GM12878 (cell line): ENCODE measurements around the gene ZNF771. TPM values are rescaled to one million over a fixed set of nuclear protein-coding genes. Genes with fewer than 3 reads are reported as not detected.

ENCODE experiments used
- CHD1 ChIP-seq: IDR thresholded peaks from 2 replicates; pipeline ENCODE4 v1.6.1; 2012; ENCODE audit warnings: low read depth, low read length, improper control_type of control experiment
- CHD4 ChIP-seq: fragments of 200-600 bp; sonication (generic); IDR thresholded peaks from 2 replicates; pipeline ENCODE4 v1.6.1; 2016; ENCODE audit warnings: mild to moderate bottlenecking
- CREB1 ChIP-seq: IDR thresholded peaks from 2 replicates; pipeline ENCODE4 v1.6.1; 2012; ENCODE audit warnings: low read depth, mild to moderate bottlenecking, inconsistent platforms
- EP300 ChIP-seq, 2 experiments: fragments of 150-350 bp in 1 of 2; IDR thresholded peaks; 2 replicates each; pipeline ENCODE4 v1.6.1; 2011 to 2012; ENCODE audit warnings: low read depth in 2 of 2, low read length in 2 of 2, borderline replicate concordance in 1 of 2, improper control_type of control experiment in 1 of 2, inconsistent platforms in 1 of 2; ENCODE audit not compliant: control insufficient read depth in 1 of 2
- GABPA ChIP-seq: IDR thresholded peaks from 2 replicates; pipeline ENCODE4 v1.6.1; 2014; ENCODE audit warnings: antibody characterized with exemption, low read depth, mild to moderate bottlenecking, inconsistent platforms
- IRF3 ChIP-seq: fragments of 450-650 bp; IDR thresholded peaks from 2 replicates; pipeline ENCODE4 v1.6.1; 2014; ENCODE audit warnings: mild to moderate bottlenecking
- MAX ChIP-seq: IDR thresholded peaks from 2 replicates; pipeline ENCODE4 v1.6.1; 2012; ENCODE audit warnings: low read depth, low read length, improper control_type of control experiment
- NFIC ChIP-seq: IDR thresholded peaks from 2 replicates; pipeline ENCODE4 v1.6.1; 2012; ENCODE audit warnings: low read depth, mild to moderate bottlenecking, inconsistent platforms, low read length, moderate library complexity
- NFYA ChIP-seq: IDR thresholded peaks from 2 replicates; pipeline ENCODE4 v1.6.1; 2011; ENCODE audit warnings: low read depth, mild to moderate bottlenecking, low read length, improper control_type of control experiment, borderline replicate concordance
- NFYB ChIP-seq: IDR thresholded peaks from 2 replicates; pipeline ENCODE4 v1.6.1; 2011; ENCODE audit warnings: low read depth, mild to moderate bottlenecking, low read length, improper control_type of control experiment, moderate library complexity; ENCODE audit not compliant: insufficient read depth
- PAX5 ChIP-seq: IDR thresholded peaks from 2 replicates; pipeline ENCODE4 v1.6.1; 2011; ENCODE audit warnings: low read depth, low read length, borderline replicate concordance
- PML ChIP-seq: IDR thresholded peaks from 2 replicates; pipeline ENCODE4 v1.6.1; 2012; ENCODE audit warnings: low read length, inconsistent platforms
- POLR2A ChIP-seq: IDR thresholded peaks from 2 replicates; pipeline ENCODE4 v1.6.1; 2011; ENCODE audit warnings: low read depth, mild to moderate bottlenecking, low read length
- POLR2AphosphoS5 ChIP-seq: IDR thresholded peaks from 2 replicates; pipeline ENCODE4 v1.6.1; 2011; ENCODE audit warnings: mild to moderate bottlenecking, low read length, inconsistent platforms
- RAD21 ChIP-seq: IDR thresholded peaks from 2 replicates; pipeline ENCODE4 v1.6.1; 2011; ENCODE audit warnings: mild to moderate bottlenecking, low read depth, low read length, moderate library complexity; ENCODE audit not compliant: insufficient read depth
- RBBP5 ChIP-seq: fragments of 200-600 bp; sonication (generic); conservative IDR thresholded peaks from 2 replicates; pipeline ENCODE4 v1.6.1; 2016
- RUNX3 ChIP-seq: IDR thresholded peaks from 2 replicates; pipeline ENCODE4 v1.6.1; 2012; ENCODE audit warnings: low read length, inconsistent platforms
- SMAD1 ChIP-seq: fragments of 450-650 bp; IDR thresholded peaks from 2 replicates; pipeline ENCODE4 v1.6.1; 2018; ENCODE audit warnings: mild to moderate bottlenecking, low read depth; ENCODE audit not compliant: partially characterized antibody
- SMAD5 ChIP-seq: IDR thresholded peaks from 2 replicates; pipeline ENCODE4 v1.6.1; 2016; ENCODE audit warnings: antibody characterized with exemption, low read depth
- SMARCA5 ChIP-seq: fragments of 450-650 bp; IDR thresholded peaks from 2 replicates; pipeline ENCODE4 v1.6.1; 2017; ENCODE audit warnings: mild to moderate bottlenecking
- SREBF1 ChIP-seq: IDR thresholded peaks from 2 replicates; pipeline ENCODE4 v1.6.1; 2012; ENCODE audit warnings: mild to moderate bottlenecking, low read length
- SREBF2 ChIP-seq: IDR thresholded peaks from 2 replicates; pipeline ENCODE4 v1.6.1; 2012; ENCODE audit warnings: mild to moderate bottlenecking, low read length
- SRF ChIP-seq, 2 experiments: IDR thresholded peaks; 2 replicates each; pipeline ENCODE4 v1.6.1; 2011; ENCODE audit warnings: low read depth in 2 of 2, low read length in 2 of 2, mild to moderate bottlenecking in 1 of 2, moderate library complexity in 1 of 2
- TARDBP ChIP-seq: IDR thresholded peaks from 2 replicates; pipeline ENCODE4 v1.6.1; 2016; ENCODE audit warnings: borderline replicate concordance
- TCF3 ChIP-seq: IDR thresholded peaks from 2 replicates; pipeline ENCODE4 v1.6.1; 2012; ENCODE audit warnings: low read depth, mild to moderate bottlenecking, low read length, borderline replicate concordance; ENCODE audit not compliant: insufficient read depth
- WRNIP1 ChIP-seq: IDR thresholded peaks from 2 replicates; pipeline ENCODE4 v1.6.1; 2011; ENCODE audit warnings: low read depth, low read length, improper control_type of control experiment, borderline replicate concordance
- YY1 ChIP-seq: IDR thresholded peaks from 2 replicates; pipeline ENCODE4 v1.6.1; 2011; ENCODE audit warnings: low read depth, mild to moderate bottlenecking, low read length
- ZBED1 ChIP-seq: IDR thresholded peaks from 2 replicates; pipeline ENCODE4 v1.6.1; 2016; ENCODE audit warnings: borderline replicate concordance
- ZBTB33 ChIP-seq: fragments of 450-650 bp; IDR thresholded peaks from 2 replicates; pipeline ENCODE4 v1.6.1; 2017; ENCODE audit warnings: mild to moderate bottlenecking
- ZNF207 ChIP-seq: fragments of 450-650 bp; IDR thresholded peaks from 2 replicates; pipeline ENCODE4 v1.6.1; 2014; ENCODE audit warnings: antibody characterized with exemption, mild to moderate bottlenecking, borderline replicate concordance
- polyA plus RNA-seq, 11 experiments: library from polyadenylated mRNA; depleted of rRNA in 4 of 11; unstranded in 6 of 11; stranded (reverse) in 5 of 11; fragments of >200 nt; fragmentation: Nextera tagmentation in 4 of 11; fragmentation: Illumina TruSeq in 1 of 11; extraction: Ambion mirVana in 4 of 11; extraction: Trizol in 1 of 11; gene quantifications; 1 replicate in 1 of 11; 2 replicates in 10 of 11; pipeline versions ENCODE4 v1.2.1 to v1.2.3, GENCODE V29; 2011 to 2016; ENCODE audit warnings: inconsistent platforms in 2 of 11, missing spikeins in 2 of 11, low read depth in 1 of 11
- total RNA-seq, 4 experiments: library from RNA; depleted of rRNA in 3 of 4; stranded (reverse); fragments of >200 nt in 3 of 4; fragmentation: Illumina TruSeq in 1 of 4; extraction: Trizol in 1 of 4; gene quantifications; 2 replicates each; pipeline versions ENCODE4 v1.2.1 to v1.2.3, GENCODE V29; 2013 to 2021

The ZNF771 gene
- total and polyA plus RNA-seq, 10 of the 15 experiments (the other 5 are each of a cell fraction or from before 2014, with no cell fraction given), result 0.98 to 7.6 (median 3.7) TPM

- TF ChIP-seq MAX (no peak; the same call in 1 of the 2 replicates), POLR2A (peak; percentile 96), ZNF207 (no peak), IRF3 (no peak), TCF3 (peak; percentile 100), SMAD5 (no peak; the same call in 1 of the 2 replicates), SREBF1 (no peak), SREBF2 (no peak), PML (peak; percentile 73; the same call in 1 of the 2 replicates), EP300 (IDR thresholded peaks at IDR 0.05; ENCODE audit: borderline replicate concordance in 1 of 2, control insufficient read depth in 1 of 2, low read depth in 2 of 2, low read length in 2 of 2) (peak; percentile 99 to 100), TARDBP (peak; percentile 34; the same call in 1 of the 2 replicates), SRF (IDR thresholded peaks at IDR 0.05; ENCODE audit: low read depth in 2 of 2, low read length in 2 of 2) (no peak), GABPA (no peak), NFYB (no peak), SMAD1 (peak; percentile 15), YY1 (peak; percentile 53; the same call in 1 of the 2 replicates), POLR2AphosphoS5 (peak; percentile 92), RUNX3 (peak; percentile 98), RAD21 (0 out of 2 replicates have a peak, but pooled peaks have one; percentile 22), CHD1 (peak; percentile 78; the same call in 1 of the 2 replicates), ZBED1 (peak; percentile 93; the same call in 1 of the 2 replicates), SMARCA5 (peak; percentile 12), PAX5 (peak; percentile 99), RBBP5 (no peak), ZBTB33 (peak; percentile 11; the same call in 1 of the 2 replicates), NFIC (peak; percentile 97), WRNIP1 (no peak), NFYA (no peak), CREB1 (peak; percentile 71; the same call in 1 of the 2 replicates), CHD4 (no peak)
These were observed 51.4 kb downstream of the ZNF771 start (continued) for GRCh38 chr16:30458561-30459394.
